Measurements from ENCODE around the gene CBX8.

CBX8 gene

GRCh38 chr17:79835470-79835899 is 38.6 kb upstream of the CBX8 start:
- no peak for DNase-seq (ENCODE audit: low spot score)

- DNase-seq (ENCODE audit: low spot score): no peak
Observed at GRCh38 chr17:79834565-79835469, 37.9 kb upstream of the CBX8 start.

- no peak for DNase-seq (ENCODE audit: low spot score)
Observed at GRCh38 chr17:79833744-79834564, 37.1 kb upstream of the CBX8 start.

GRCh38 chr17:79833110-79833450 is 36.2 kb upstream of the CBX8 start:
- DNase-seq (ENCODE audit: low spot score): no peak

- no peak for DNase-seq (ENCODE audit: low spot score)
Observed at GRCh38 chr17:79832218-79833109, 35.6 kb upstream of the CBX8 start.

GRCh38 chr17:79831265-79832217 is 34.7 kb upstream of the CBX8 start:
- DNase-seq (ENCODE audit: low spot score): no peak

- no peak for DNase-seq (ENCODE audit: low spot score)
Observed at GRCh38 chr17:79830763-79831264, 33.9 kb upstream of the CBX8 start.

- no peak for DNase-seq (ENCODE audit: low spot score)
Observed at GRCh38 chr17:79830303-79830702, 33.4 kb upstream of the CBX8 start.

GRCh38 chr17:79829457-79829856 is 32.6 kb upstream of the CBX8 start:
- no peak for DNase-seq (ENCODE audit: low spot score)

GRCh38 chr17:79829004-79829403 is 32.1 kb upstream of the CBX8 start:
- DNase-seq (ENCODE audit: low spot score): no peak

GRCh38 chr17:79826841-79827578 is 30.1 kb upstream of the CBX8 start:
- DNase-seq (ENCODE audit: low spot score): no peak

- DNase-seq (ENCODE audit: low spot score): no peak
Observed at GRCh38 chr17:79826204-79826680, 29.4 kb upstream of the CBX8 start.

- DNase-seq (ENCODE audit: low spot score): no peak
Observed at GRCh38 chr17:79825580-79825921, 28.7 kb upstream of the CBX8 start.

GRCh38 chr17:79824893-79825579 is 28.2 kb upstream of the CBX8 start:
- no peak for DNase-seq (ENCODE audit: low spot score)

GRCh38 chr17:79824234-79824633 is 27.4 kb upstream of the CBX8 start:
- no peak for DNase-seq (ENCODE audit: low spot score)

GRCh38 chr17:79822583-79823124 is 25.8 kb upstream of the CBX8 start:
- no peak for DNase-seq (ENCODE audit: low spot score)

GRCh38 chr17:79821331-79822095 is 24.6 kb upstream of the CBX8 start:
- no peak for DNase-seq (ENCODE audit: low spot score)

GRCh38 chr17:79820959-79821330 is 24.1 kb upstream of the CBX8 start:
- DNase-seq (ENCODE audit: low spot score): no peak
